LNCaP clone FGC (cell line): ENCODE data around the gene EEPD1.
"Not testable (repeated sequence)": the region's sequence is repeated elsewhere in the genome, so short reads cannot be mapped to it uniquely, and the experiment has no call there.

ENCODE experiments used
- DNase-seq: peaks from one replicate; pipeline ENCODE4 v3.0.0-alpha.2; 2011; ENCODE audit warnings: low read depth
- H3K4me3 ChIP-seq: 2 replicates; pipeline ENCODE4 v1.5.1; 2011; ENCODE audit warnings: mild to moderate bottlenecking, low read depth, low read length, control low read depth
- TF ChIP-seq, protein P1 (sequence below): IDR thresholded peaks from 2 replicates; pipeline ENCODE4 v1.5.1; 2012; ENCODE audit warnings: mild to moderate bottlenecking; ENCODE audit not compliant: control insufficient read depth, insufficient read depth; ENCODE audit errors: extremely low read depth

Gene EEPD1

DNA sequence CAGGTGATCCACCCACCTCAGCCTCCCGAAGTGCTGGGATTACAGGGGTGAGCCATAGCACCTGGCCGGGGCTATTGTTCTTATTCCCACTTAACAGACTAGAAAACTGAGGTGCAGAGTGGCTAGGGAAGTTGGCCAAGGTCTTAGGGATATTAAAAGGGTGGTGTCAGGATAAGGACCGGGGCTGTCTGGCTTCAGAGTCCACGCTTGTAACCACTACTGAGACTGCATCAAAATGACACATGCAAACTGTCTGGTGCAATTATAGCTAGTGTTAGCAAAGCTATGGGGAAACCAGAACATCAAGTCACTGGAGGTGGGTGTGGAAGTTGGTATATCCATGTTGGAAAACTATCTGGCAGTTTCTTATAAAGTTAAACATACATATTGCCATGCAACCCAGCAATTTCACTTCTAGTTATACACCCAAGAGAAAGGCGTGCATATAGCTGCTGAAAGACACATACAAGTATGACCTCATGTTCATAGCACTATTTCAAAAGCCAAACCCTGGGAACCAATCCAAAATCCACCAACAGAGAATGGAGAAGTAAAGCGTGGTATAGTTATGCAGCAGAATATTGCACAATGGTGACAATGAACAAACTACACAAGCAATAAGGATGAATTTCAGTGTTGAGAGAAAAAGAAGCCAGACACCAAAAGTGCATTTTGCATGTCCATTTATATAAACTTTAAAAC, 33.9 kb upstream of the EEPD1 start:
- TF ChIP-seq, protein P1, sequence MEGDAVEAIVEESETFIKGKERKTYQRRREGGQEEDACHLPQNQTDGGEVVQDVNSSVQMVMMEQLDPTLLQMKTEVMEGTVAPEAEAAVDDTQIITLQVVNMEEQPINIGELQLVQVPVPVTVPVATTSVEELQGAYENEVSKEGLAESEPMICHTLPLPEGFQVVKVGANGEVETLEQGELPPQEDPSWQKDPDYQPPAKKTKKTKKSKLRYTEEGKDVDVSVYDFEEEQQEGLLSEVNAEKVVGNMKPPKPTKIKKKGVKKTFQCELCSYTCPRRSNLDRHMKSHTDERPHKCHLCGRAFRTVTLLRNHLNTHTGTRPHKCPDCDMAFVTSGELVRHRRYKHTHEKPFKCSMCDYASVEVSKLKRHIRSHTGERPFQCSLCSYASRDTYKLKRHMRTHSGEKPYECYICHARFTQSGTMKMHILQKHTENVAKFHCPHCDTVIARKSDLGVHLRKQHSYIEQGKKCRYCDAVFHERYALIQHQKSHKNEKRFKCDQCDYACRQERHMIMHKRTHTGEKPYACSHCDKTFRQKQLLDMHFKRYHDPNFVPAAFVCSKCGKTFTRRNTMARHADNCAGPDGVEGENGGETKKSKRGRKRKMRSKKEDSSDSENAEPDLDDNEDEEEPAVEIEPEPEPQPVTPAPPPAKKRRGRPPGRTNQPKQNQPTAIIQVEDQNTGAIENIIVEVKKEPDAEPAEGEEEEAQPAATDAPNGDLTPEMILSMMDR: no peak
- H3K4me3 ChIP-seq: no peak overlapping the region
- DNase-seq: no peak

DNA sequence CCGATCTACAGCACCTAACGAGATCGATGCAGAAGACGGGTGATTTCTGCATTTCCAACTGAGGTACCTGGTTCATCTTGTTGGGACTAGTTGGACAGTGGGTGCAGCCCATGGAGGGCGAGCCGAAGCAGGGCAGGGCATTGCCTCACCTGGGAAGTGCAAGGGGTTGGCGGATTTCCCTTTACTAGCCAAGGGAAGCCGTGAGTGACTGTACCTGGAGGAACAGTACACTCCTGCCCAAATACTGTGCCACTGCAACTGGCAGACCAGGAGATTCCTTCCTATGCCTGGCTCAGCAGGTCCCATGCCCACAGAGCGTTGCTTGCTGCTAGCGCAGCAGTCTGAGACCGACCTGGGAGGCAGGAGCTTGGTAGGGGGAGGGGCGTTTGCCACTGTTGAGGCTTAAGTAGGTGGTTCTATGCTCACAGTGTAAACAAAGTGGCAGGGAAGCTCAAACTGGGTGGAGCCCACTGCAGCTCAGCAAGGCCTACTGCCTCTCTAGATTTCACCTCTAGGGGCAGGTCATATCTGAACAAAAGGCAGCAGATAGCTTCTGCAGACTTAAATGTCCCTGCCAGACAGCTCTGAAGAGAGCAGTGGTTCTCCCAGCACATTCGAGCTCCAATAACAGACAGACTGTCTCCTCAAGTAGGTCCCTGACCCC, 32.9 kb upstream of the EEPD1 start:
- H3K4me3 ChIP-seq, DNase-seq: not testable (repeated sequence)

DNA sequence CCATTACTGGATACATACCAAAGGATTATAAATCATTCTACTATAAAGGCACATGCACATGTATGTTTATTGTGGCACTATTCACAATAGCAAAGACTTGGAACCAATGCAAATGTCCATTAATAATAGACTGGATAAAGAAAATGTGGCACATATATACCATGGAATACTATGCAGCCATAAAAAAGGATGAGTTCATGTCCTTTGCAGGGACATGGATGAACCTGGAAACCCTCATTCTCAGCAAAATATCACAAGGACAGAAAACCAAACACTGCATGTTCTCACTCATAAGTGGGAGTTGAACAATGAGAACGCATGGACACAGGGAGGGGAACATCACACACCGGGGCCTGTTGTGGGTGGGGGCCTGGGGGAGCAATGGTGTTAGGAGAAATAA, 27.4 kb upstream of the EEPD1 start:
- not testable (repeated sequence) for H3K4me3 ChIP-seq, DNase-seq

GRCh38 chr7:36127075-36127740, 25.8 kb upstream of the EEPD1 start:
- no peak for DNase-seq

DNA sequence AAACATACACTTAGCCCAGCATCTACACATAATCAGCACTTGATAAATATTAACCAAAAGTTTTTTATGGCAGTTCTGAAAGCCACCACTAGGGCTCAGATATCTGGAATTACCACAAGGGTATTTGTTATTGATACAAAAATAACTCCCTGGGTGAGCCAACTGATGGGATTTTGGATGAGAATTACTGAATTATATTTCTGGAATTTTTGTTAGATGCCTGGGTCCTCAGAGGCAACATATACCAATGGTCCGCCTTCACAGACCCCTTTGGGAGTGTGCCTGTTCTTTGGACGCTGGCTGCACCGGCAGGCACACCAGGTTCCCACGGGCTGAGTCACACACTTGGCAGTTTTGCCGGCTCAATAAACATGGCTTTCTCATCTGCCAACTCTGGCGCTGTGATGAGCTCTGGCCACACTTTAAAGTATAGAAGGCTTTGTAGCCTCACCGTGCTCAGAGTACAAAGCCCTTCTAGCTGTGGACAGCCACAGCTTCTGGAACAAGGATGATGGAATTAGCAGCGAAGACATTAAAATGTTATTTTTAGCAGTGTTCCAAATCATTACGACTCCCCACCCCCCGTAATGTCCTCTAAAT, 24.5 kb upstream of the EEPD1 start:
- no peak overlapping the region for H3K4me3 ChIP-seq
- TF ChIP-seq, protein P1: peak; percentile 37
- DNase-seq: peak; percentile 91

More at GRCh38 chr7:36127075-36127740, 25.8 kb upstream of the EEPD1 start:
- TF ChIP-seq, protein P1: no peak
- H3K4me3 ChIP-seq: no peak overlapping the region

GRCh38 chr7:36129048-36129534, 24.0 kb upstream of the EEPD1 start:
- no peak overlapping the region for H3K4me3 ChIP-seq
- DNase-seq: peak; percentile 22
- TF ChIP-seq, protein P1: no peak

GRCh38 chr7:36130236-36130945, 22.7 kb upstream of the EEPD1 start:
- TF ChIP-seq, protein P1: no peak
- no peak overlapping the region for H3K4me3 ChIP-seq
- no peak for DNase-seq
